HCT116 (cell line): ENCODE measurements around the gene DHX32. TPM values are rescaled to one million over a fixed set of nuclear protein-coding genes. Genes with fewer than 3 reads are reported as not detected.
A peak's percentile ranks its signal among the peaks of the same experiment; 100 is the strongest.

Experiments
- ATAC-seq: fragments of 200-7000 bp; cut with Tn5 transposase; 2 replicates; pipeline ENCODE4 v1.9.1; 2020; ENCODE audit warnings: mild to moderate bottlenecking, moderate library complexity
- BruUV-seq: library from RNA; stranded (reverse); fragments of 400-500 nt; replicated peaks from 2 replicates; lab custom pipeline; 2021; lab: Mats Ljungman, UMichigan
- CTCF ChIA-PET: fragments of 300-600 bp; sonication (Branson Sonifier 250); formaldehyde crosslinking; loops from one replicate; lab custom pipeline; 2021; ENCODE audit warnings: antibody characterized with exemption; lab: Charles Lee
- POLR2A ChIA-PET: fragments of 300-600, 350-600 bp; sonication (Branson Sonifier 250); formaldehyde crosslinking; loops from one replicate; lab custom pipeline; 2021; ENCODE audit warnings: antibody characterized with exemption; lab: Charles Lee
- RAD21 ChIA-PET, 2 experiments: fragments of 300-600 bp; sonication (Branson Sonifier 250); formaldehyde crosslinking; loops; one replicate each; lab custom pipeline; 2023; ENCODE audit warnings: low total read pairs in 2 of 2; ENCODE audit not compliant: uncharacterized antibody in 2 of 2, unreplicated experiment in 2 of 2, low non-redundant PET in 1 of 2; lab: Charles Lee
- DNase-seq: peaks from one replicate; pipeline ENCODE4 v3.0.0-alpha.2; 2010; ENCODE audit warnings: low read depth, low spot score
- H2AFZ ChIP-seq: fragments of 200-600 bp; shearing (Covaris generic), sonication (generic); 2 replicates; pipeline ENCODE4 v1.6.1; 2017; ENCODE audit warnings: low read depth, mixed run types, mixed read lengths, antibody characterized with exemption, low read length; ENCODE audit not compliant: poor library complexity, severe bottlenecking
- H3K27ac ChIP-seq: 2 replicates; pipeline ENCODE4 v1.5.1; 2012; ENCODE audit warnings: low read depth, low read length
- H3K27me3 ChIP-seq: fragments of 200-600 bp; sonication (generic); 2 replicates; pipeline ENCODE4 v1.6.1; 2016; ENCODE audit warnings: mixed run types, low read length, mixed read lengths; ENCODE audit not compliant: insufficient read depth
- H3K36me3 ChIP-seq, 2 experiments: fragments of 200-500 bp in 1 of 2; fragments of 200-600 bp in 1 of 2; sonication (Bioruptor generic) in 1 of 2; sonication (generic) in 1 of 2; 2 replicates each; pipeline versions ENCODE4 v1.5.1 to v1.6.1; 2014 to 2016; ENCODE audit warnings: low read length in 2 of 2, inconsistent platforms in 1 of 2, mixed read lengths in 1 of 2, mixed run types in 1 of 2; ENCODE audit not compliant: insufficient read depth in 2 of 2, control insufficient read depth in 1 of 2
- H3K4me1 ChIP-seq, 2 experiments: fragments of 200-600 bp in 1 of 2; sonication (generic) in 1 of 2; 2 replicates each; pipeline versions ENCODE4 v1.5.1 to v1.6.1; 2012 to 2017; ENCODE audit warnings: low read length in 2 of 2, inconsistent platforms in 1 of 2, mild to moderate bottlenecking in 1 of 2, mixed read lengths in 1 of 2, mixed run types in 1 of 2, moderate library complexity in 1 of 2; ENCODE audit not compliant: insufficient read depth in 2 of 2, control insufficient read depth in 1 of 2
- H3K4me2 ChIP-seq: fragments of 200-600 bp; sonication (generic); 2 replicates; pipeline ENCODE4 v1.6.1; 2017; ENCODE audit warnings: mixed run types, low read length, mixed read lengths
- H3K4me3 ChIP-seq, 2 experiments: fragments of 200-600 bp in 1 of 2; sonication (generic) in 1 of 2; replicated peaks in 1 of 2; 2 replicates each; pipeline ENCODE4 v1.5.1; 2011 to 2016; ENCODE audit warnings: low read length in 2 of 2, control low read depth in 1 of 2, low read depth in 1 of 2, mild to moderate bottlenecking in 1 of 2, mixed read lengths in 1 of 2, mixed run types in 1 of 2
- H3K79me2 ChIP-seq: fragments of 200-600 bp; sonication (generic); 2 replicates; pipeline ENCODE4 v1.6.1; 2017; ENCODE audit warnings: mild to moderate bottlenecking, mixed run types, low read length, moderate library complexity, mixed read lengths; ENCODE audit not compliant: insufficient read depth
- H3K9ac ChIP-seq: fragments of 200-600 bp; sonication (generic); 2 replicates; pipeline ENCODE4 v1.6.1; 2016; ENCODE audit warnings: low read length, mixed read lengths
- H3K9me2 ChIP-seq: fragments of 200-600 bp; sonication (generic), shearing (Covaris generic); 2 replicates; pipeline ENCODE4 v1.6.1; 2017; ENCODE audit warnings: mixed run types, mild to moderate bottlenecking, moderate library complexity; ENCODE audit not compliant: insufficient read depth
- H3K9me3 ChIP-seq, 2 experiments: fragments of 200-500 bp in 1 of 2; fragments of 200-600 bp in 1 of 2; sonication (Bioruptor generic) in 1 of 2; sonication (generic) in 1 of 2; 2 replicates each; pipeline ENCODE4 v1.6.1; 2014 to 2017; ENCODE audit warnings: low read length in 2 of 2, mixed read lengths in 2 of 2, inconsistent platforms in 1 of 2, low read depth in 1 of 2, mild to moderate bottlenecking in 1 of 2, mixed run types in 1 of 2, moderate library complexity in 1 of 2; ENCODE audit not compliant: control insufficient read depth in 1 of 2, insufficient read depth in 1 of 2
- H4K20me1 ChIP-seq: fragments of 200-600 bp; sonication (generic), shearing (Covaris generic); 2 replicates; pipeline ENCODE4 v1.6.1; 2017; ENCODE audit warnings: mixed run types, mild to moderate bottlenecking, moderate library complexity; ENCODE audit not compliant: insufficient read depth
- CTCF ChIP-seq, 3 experiments: fragments of 200-600 bp in 1 of 3; sonication (generic) in 1 of 3; IDR thresholded peaks in 2 of 3; conservative IDR thresholded peaks in 1 of 3; 2 replicates each; pipeline ENCODE4 v1.5.1; 2012 to 2017; ENCODE audit warnings: low read depth in 2 of 3, low read length in 2 of 3, antibody characterized with exemption in 1 of 3, borderline replicate concordance in 1 of 3, control low read depth in 1 of 3, mild to moderate bottlenecking in 1 of 3, mixed read lengths in 1 of 3, mixed run types in 1 of 3, moderate library complexity in 1 of 3; ENCODE audit not compliant: insufficient read depth in 1 of 3
- EZH2 ChIP-seq: fragments of 200-600 bp; sonication (generic); IDR thresholded peaks from 2 replicates; pipeline ENCODE4 v1.6.1; 2017; ENCODE audit warnings: antibody characterized with exemption, mixed run types
- EZH2phosphoT487 ChIP-seq: fragments of 200-600 bp; IDR thresholded peaks from 2 replicates; pipeline ENCODE4 v1.6.1; 2018; ENCODE audit warnings: antibody characterized with exemption, borderline replicate concordance
- FOSL1 ChIP-seq: IDR thresholded peaks from 2 replicates; pipeline ENCODE4 v1.6.1; 2012; ENCODE audit warnings: low read depth
- REST ChIP-seq: IDR thresholded peaks from 2 replicates; pipeline ENCODE4 v1.6.1; 2012; ENCODE audit warnings: low read depth
- SP1 ChIP-seq: IDR thresholded peaks from 2 replicates; pipeline ENCODE4 v1.6.1; 2012; ENCODE audit warnings: low read depth
- ZBTB33 ChIP-seq: IDR thresholded peaks from 2 replicates; pipeline ENCODE4 v1.6.1; 2011; ENCODE audit warnings: mild to moderate bottlenecking, low read length, moderate library complexity; ENCODE audit not compliant: insufficient replicate concordance; ENCODE audit errors: extremely low read depth
- intact Hi-C: fragments of 100-400 bp; cut with micrococcal nuclease; formaldehyde crosslinking; loops from 2 replicates; pipeline ENCODE4 v1.10.0; 2022
- total RNA-seq: library from RNA; stranded (reverse); gene quantifications from one replicate; pipeline ENCODE4 v1.2.1, GENCODE V29; 2021; ENCODE audit not compliant: unreplicated experiment

DHX32 gene
- total RNA-seq, 1 experiment from 2014 or later, result 50.9 TPM

- H3K27me3 ChIP-seq, result no peaks in the 10 kb centered on the region
- peaks cover 0 to 9% of the 10 kb centered on the region in 2 experiments; a peak in 3 of 4 replicates for H3K36me3 ChIP-seq
- no peaks in the 10 kb centered on the region for H3K4me1 ChIP-seq
- intact Hi-C loops, result loop anchor here (5.0 to 10.0 kb wide), 3 partner anchors 66 to 298 kb away; no protein-coding TSS in a partner anchor
- H2AFZ ChIP-seq, result no peak overlapping the region
- no peak overlapping the region for H3K27ac ChIP-seq
- H3K4me2 ChIP-seq, result no peak overlapping the region
- TF ChIP-seq EZH2 (no peak), FOSL1 (no peak), REST (no peak), EZH2phosphoT487 (no peak), ZBTB33 (no peak), CTCF (IDR thresholded peaks at IDR 0.05 in 2 of 3, conservative IDR thresholded peaks at IDR 0.05 in 1 of 3; ENCODE audit: borderline replicate concordance in 1 of 3, insufficient read depth in 1 of 3, low read depth in 2 of 3, low read length in 2 of 3) (no peak), SP1 (no peak)
- H3K9me2 ChIP-seq, result no peaks in the 10 kb centered on the region
- no peaks in the 10 kb centered on the region for H3K79me2 ChIP-seq
- no peak overlapping the region for H3K4me3 ChIP-seq
- ChIA-PET RAD21 (no interaction called here), POLR2A (no interaction called here), CTCF (interaction anchor here (1.0 kb wide), 1 partner anchor 13 kb away, joined by 3 read pairs; no protein-coding TSS in a partner anchor)
- TSS peak; percentile 26 for BruUV-seq
- H3K9me3 ChIP-seq, result no peaks in the 10 kb centered on the region
- ATAC-seq, result no peak
- no peak overlapping the region for H3K9ac ChIP-seq
- DNase-seq, result no peak
- no peaks in the 10 kb centered on the region for H4K20me1 ChIP-seq
Measured at GRCh38 chr10:125866421-125867029, 14.6 kb downstream of the DHX32 start.
